BE2C (cell line): ENCODE data around the gene BSND.

Experiments used
- DNase-seq: peaks from one replicate; pipeline ENCODE4 v3.0.0-alpha.2; 2020
- H3K27me3 ChIP-seq: fragments of 250-450 bp; sonication (Bioruptor Pico); 2 replicates; pipeline ENCODE4 v1.5.1; 2020; ENCODE audit warnings: mild to moderate bottlenecking
- H3K36me3 ChIP-seq: fragments of 250-450 bp; sonication (Bioruptor Pico); 2 replicates; pipeline ENCODE4 v1.5.1; 2020; ENCODE audit warnings: mild to moderate bottlenecking
- H3K4me1 ChIP-seq: fragments of 250-450 bp; sonication (Bioruptor Pico); 2 replicates; pipeline ENCODE4 v1.5.1; 2020
- H3K4me3 ChIP-seq: 2 replicates; pipeline ENCODE4 v1.5.1; 2011; ENCODE audit warnings: low read depth, low read length
- H3K9me3 ChIP-seq: fragments of 250-450 bp; sonication (Bioruptor Pico); 2 replicates; pipeline ENCODE4 v1.5.1; 2020
- CTCF ChIP-seq: IDR thresholded peaks from 2 replicates; pipeline ENCODE4 v1.5.1; 2012; ENCODE audit warnings: mild to moderate bottlenecking, low read depth, low read length

The BSND gene

GRCh38 chr1:55048453-55049270, 49.9 kb downstream of the BSND start:
- Histone ChIP-seq H3K4me3 (no peak overlapping the region), H3K36me3 (no peaks in the 10 kb centered on the region), H3K9me3 (no peaks in the 10 kb centered on the region), H3K27me3 (no peaks in the 10 kb centered on the region), H3K4me1 (peaks cover 4% of the 10 kb centered on the region; the same call in 1 of the 2 replicates)
- DNase-seq: no peak
- no peak for TF ChIP-seq CTCF

- TF ChIP-seq CTCF: no peak
- Histone ChIP-seq H3K9me3 (no peaks in the 10 kb centered on the region), H3K4me3 (no peak overlapping the region), H3K4me1 (peaks cover 4% of the 10 kb centered on the region; the same call in 1 of the 2 replicates), H3K27me3 (no peaks in the 10 kb centered on the region), H3K36me3 (no peaks in the 10 kb centered on the region)
- DNase-seq: no peak
Measured at GRCh38 chr1:55049271-55049913, 50.7 kb downstream of the BSND start.

GRCh38 chr1:55049914-55050278, 51.2 kb downstream of the BSND start:
- DNase-seq: peak; percentile 62
- Histone ChIP-seq H3K36me3 (no peaks in the 10 kb centered on the region), H3K9me3 (no peaks in the 10 kb centered on the region), H3K27me3 (no peaks in the 10 kb centered on the region), H3K4me1 (peaks cover 4% of the 10 kb centered on the region; the same call in 1 of the 2 replicates), H3K4me3 (no peak overlapping the region)
- TF ChIP-seq CTCF: no peak

GRCh38 chr1:55050283-55050682, 51.5 kb downstream of the BSND start:
- no peaks in the 10 kb centered on the region for H3K9me3 ChIP-seq
- H3K4me1 ChIP-seq: peaks cover 4% of the 10 kb centered on the region; the same call in 1 of the 2 replicates
- no peak for DNase-seq
- no peak overlapping the region for H3K4me3 ChIP-seq
- no peaks in the 10 kb centered on the region for H3K36me3 ChIP-seq
- no peak for TF ChIP-seq CTCF
- H3K27me3 ChIP-seq: no peaks in the 10 kb centered on the region

GRCh38 chr1:55051169-55051568, 52.4 kb downstream of the BSND start:
- no peak for TF ChIP-seq CTCF
- DNase-seq: no peak
- Histone ChIP-seq H3K4me3 (no peak overlapping the region), H3K27me3 (no peaks in the 10 kb centered on the region), H3K36me3 (no peaks in the 10 kb centered on the region), H3K9me3 (no peaks in the 10 kb centered on the region), H3K4me1 (peaks cover 4% of the 10 kb centered on the region; the same call in 1 of the 2 replicates)

- no peak for DNase-seq
- Histone ChIP-seq H3K27me3 (no peaks in the 10 kb centered on the region), H3K4me3 (no peak overlapping the region), H3K4me1 (peaks cover 4% of the 10 kb centered on the region; the same call in 1 of the 2 replicates), H3K36me3 (no peaks in the 10 kb centered on the region), H3K9me3 (no peaks in the 10 kb centered on the region)
- TF ChIP-seq CTCF: no peak
Measured at GRCh38 chr1:55051621-55052020, 52.9 kb downstream of the BSND start.
